ENCODE measurements around the gene ARHGAP36. TPM values are rescaled to one million over a fixed set of nuclear protein-coding genes. Genes with fewer than 3 reads are reported as not detected.

Gene ARHGAP36
- total RNA-seq (2021) (0.09 to 0.52 TPM (median 0.21 TPM) in 3 replicates), Bru-seq, nascent RNA (percentile 12 among the genes with signal in this experiment)
- long read RNA-seq, experiment 1, partial matches to known transcripts: 0 of 1 reads
- long read RNA-seq, experiment 1, other reads (novel, unspliced or antisense): 1 of 1 reads
- long read RNA-seq, experiment 2, partial matches to known transcripts: 2 of 2 reads
- long read RNA-seq, experiment 2, other reads (novel, unspliced or antisense): 0 of 2 reads
- long read RNA-seq, experiment 3: 0 reads

- TF ChIP-seq ZNF121 (CRISPR knock-in tag; IDR thresholded peaks at IDR 0.05) (no peak), NFYB (CRISPR knock-in tag; conservative IDR thresholded peaks at IDR 0.05; ENCODE audit: low read depth) (no peak), GABPB1 (CRISPR knock-in tag; IDR thresholded peaks at IDR 0.05) (no peak), IRF2 (CRISPR knock-in tag; IDR thresholded peaks at IDR 0.05; ENCODE audit: borderline replicate concordance, low read depth) (no peak), ELF4 (CRISPR knock-in tag; IDR thresholded peaks at IDR 0.05; ENCODE audit: low read depth) (no peak), TEAD4 (CRISPR knock-in tag; IDR thresholded peaks at IDR 0.05) (no peak), ZNF425 (CRISPR knock-in tag; conservative IDR thresholded peaks at IDR 0.05) (no peak)
- TF ChIP-seq, protein P1, sequence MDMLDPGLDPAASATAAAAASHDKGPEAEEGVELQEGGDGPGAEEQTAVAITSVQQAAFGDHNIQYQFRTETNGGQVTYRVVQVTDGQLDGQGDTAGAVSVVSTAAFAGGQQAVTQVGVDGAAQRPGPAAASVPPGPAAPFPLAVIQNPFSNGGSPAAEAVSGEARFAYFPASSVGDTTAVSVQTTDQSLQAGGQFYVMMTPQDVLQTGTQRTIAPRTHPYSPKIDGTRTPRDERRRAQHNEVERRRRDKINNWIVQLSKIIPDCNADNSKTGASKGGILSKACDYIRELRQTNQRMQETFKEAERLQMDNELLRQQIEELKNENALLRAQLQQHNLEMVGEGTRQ (CRISPR knock-in tag; IDR thresholded peaks at IDR 0.05): no peak
- peak; percentile 26 for DNase-seq (ENCODE audit: low spot score)
- H3K36me3 Mint-ChIP-seq: no peaks in the 10 kb centered on the region
- H3K27ac Mint-ChIP-seq: no peak within 1 kb of the TSS
- H3K4me3 Mint-ChIP-seq: peak within 1 kb of the TSS; percentile 70
- ChIA-PET CTCF (interaction anchor here (0.9 to 1.4 kb wide), 2 partner anchors 10 to 64 kb away, joined by 3 to 19 read pairs; no protein-coding TSS in a partner anchor), POLR2A (no interaction called here)
- H3K9me3 Mint-ChIP-seq: no peaks in the 10 kb centered on the region
- peak; percentile 55 for ATAC-seq
- H3K4me1 Mint-ChIP-seq: peaks cover 25% of the 10 kb centered on the region
- peaks cover 58% of the 10 kb centered on the region for H3K27me3 Mint-ChIP-seq (ENCODE audit: low read depth)
Measured at GRCh38 chrX:131058136-131058868, at the start of gene ARHGAP36. TSS of gene ARHGAP36 (plus strand) at chrX:131058346. CDS start at chrX:131081666, 23,320 bp downstream.

DNA sequence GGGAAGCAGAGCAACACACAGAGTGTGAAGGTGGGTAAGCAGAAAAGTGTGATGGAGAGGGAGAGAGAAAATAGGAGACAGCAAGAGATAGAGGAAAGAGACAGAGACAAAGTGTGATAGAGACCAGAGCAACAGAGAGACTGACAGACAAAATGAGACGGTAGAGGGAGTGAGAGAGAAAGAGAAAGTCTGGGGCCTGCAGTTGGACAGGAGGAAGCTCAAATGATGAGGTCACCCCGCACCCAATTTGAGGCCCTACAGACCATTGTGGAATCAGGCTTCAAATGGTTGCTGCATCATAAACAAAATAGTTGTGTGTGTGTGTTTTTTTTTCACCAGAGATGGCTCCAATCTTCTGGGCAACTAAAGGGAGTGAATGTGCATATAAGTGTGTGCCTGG, 48.0 kb upstream of the ARHGAP36 start:
- CTCF ChIA-PET: interaction anchor here (1.1 to 1.3 kb wide), 2 partner anchors 12 to 53 kb away, joined by 3 to 5 read pairs; no protein-coding TSS in a partner anchor
- Mint-ChIP-seq H3K4me1 (no peaks in the 10 kb centered on the region), H3K9me3 (no peaks in the 10 kb centered on the region), H3K27ac (no peak overlapping the region), H3K27me3 (ENCODE audit: low read depth) (peaks cover 25% of the 10 kb centered on the region), H3K4me3 (no peak overlapping the region), H3K36me3 (no peaks in the 10 kb centered on the region)
- ATAC-seq: no peak
- TF ChIP-seq FOXJ3 (CRISPR knock-in tag; IDR thresholded peaks at IDR 0.05; ENCODE audit: borderline replicate concordance) (no peak), ZMAT4 (CRISPR knock-in tag; IDR thresholded peaks at IDR 0.05) (no peak), SMAD4 (CRISPR knock-in tag; IDR thresholded peaks at IDR 0.05) (no peak), NR2C2 (CRISPR knock-in tag; IDR thresholded peaks at IDR 0.05) (no peak), ZNF138 (CRISPR knock-in tag; conservative IDR thresholded peaks at IDR 0.05) (no peak), ESRRA (CRISPR knock-in tag; IDR thresholded peaks at IDR 0.05; ENCODE audit: borderline replicate concordance) (no peak), CBFB (CRISPR knock-in tag; IDR thresholded peaks at IDR 0.05; ENCODE audit: low read depth) (no peak), ZNF425 (CRISPR knock-in tag; conservative IDR thresholded peaks at IDR 0.05) (no peak)
- TF ChIP-seq, protein P2, sequence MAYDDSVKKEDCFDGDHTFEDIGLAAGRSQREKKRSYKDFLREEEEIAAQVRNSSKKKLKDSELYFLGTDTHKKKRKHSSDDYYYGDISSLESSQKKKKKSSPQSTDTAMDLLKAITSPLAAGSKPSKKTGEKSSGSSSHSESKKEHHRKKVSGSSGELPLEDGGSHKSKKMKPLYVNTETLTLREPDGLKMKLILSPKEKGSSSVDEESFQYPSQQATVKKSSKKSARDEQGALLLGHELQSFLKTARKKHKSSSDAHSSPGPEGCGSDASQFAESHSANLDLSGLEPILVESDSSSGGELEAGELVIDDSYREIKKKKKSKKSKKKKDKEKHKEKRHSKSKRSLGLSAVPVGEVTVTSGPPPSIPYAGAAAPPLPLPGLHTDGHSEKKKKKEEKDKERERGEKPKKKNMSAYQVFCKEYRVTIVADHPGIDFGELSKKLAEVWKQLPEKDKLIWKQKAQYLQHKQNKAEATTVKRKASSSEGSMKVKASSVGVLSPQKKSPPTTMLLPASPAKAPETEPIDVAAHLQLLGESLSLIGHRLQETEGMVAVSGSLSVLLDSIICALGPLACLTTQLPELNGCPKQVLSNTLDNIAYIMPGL (CRISPR knock-in tag; IDR thresholded peaks at IDR 0.05): no peak
- TF ChIP-seq, protein P3, sequence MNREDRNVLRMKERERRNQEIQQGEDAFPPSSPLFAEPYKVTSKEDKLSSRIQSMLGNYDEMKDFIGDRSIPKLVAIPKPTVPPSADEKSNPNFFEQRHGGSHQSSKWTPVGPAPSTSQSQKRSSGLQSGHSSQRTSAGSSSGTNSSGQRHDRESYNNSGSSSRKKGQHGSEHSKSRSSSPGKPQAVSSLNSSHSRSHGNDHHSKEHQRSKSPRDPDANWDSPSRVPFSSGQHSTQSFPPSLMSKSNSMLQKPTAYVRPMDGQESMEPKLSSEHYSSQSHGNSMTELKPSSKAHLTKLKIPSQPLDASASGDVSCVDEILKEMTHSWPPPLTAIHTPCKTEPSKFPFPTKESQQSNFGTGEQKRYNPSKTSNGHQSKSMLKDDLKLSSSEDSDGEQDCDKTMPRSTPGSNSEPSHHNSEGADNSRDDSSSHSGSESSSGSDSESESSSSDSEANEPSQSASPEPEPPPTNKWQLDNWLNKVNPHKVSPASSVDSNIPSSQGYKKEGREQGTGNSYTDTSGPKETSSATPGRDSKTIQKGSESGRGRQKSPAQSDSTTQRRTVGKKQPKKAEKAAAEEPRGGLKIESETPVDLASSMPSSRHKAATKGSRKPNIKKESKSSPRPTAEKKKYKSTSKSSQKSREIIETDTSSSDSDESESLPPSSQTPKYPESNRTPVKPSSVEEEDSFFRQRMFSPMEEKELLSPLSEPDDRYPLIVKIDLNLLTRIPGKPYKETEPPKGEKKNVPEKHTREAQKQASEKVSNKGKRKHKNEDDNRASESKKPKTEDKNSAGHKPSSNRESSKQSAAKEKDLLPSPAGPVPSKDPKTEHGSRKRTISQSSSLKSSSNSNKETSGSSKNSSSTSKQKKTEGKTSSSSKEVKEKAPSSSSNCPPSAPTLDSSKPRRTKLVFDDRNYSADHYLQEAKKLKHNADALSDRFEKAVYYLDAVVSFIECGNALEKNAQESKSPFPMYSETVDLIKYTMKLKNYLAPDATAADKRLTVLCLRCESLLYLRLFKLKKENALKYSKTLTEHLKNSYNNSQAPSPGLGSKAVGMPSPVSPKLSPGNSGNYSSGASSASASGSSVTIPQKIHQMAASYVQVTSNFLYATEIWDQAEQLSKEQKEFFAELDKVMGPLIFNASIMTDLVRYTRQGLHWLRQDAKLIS (CRISPR knock-in tag; IDR thresholded peaks at IDR 0.05; ENCODE audit: borderline replicate concordance): no peak
- POLR2A ChIA-PET: no interaction called here
- DNase-seq (ENCODE audit: low spot score): no peak
